Sigmoid colon (tissue), 4 donors: ENCODE results near the gene ADAMTS14.

Experiments used
- POLR2A ChIP-seq, 2 donors: fragments of 450-650 bp; IDR thresholded peaks; one replicate each; pipeline ENCODE4 v1.6.1; 2016; ENCODE audit warnings: antibody characterized with exemption in 2 of 2, mild to moderate bottlenecking in 2 of 2, moderate library complexity in 2 of 2
- POLR2AphosphoS5 ChIP-seq, 4 donors: sonication (generic); formaldehyde crosslinking; IDR thresholded peaks; one replicate each; pipeline ENCODE4 v1.6.1; 2017; ENCODE audit warnings: antibody characterized with exemption in 4 of 4
- TF ChIP-seq, protein P1 (sequence below), 4 experiments: fragments of 450-650 bp in 3 of 4; fragments of 200-600 bp in 1 of 4; IDR thresholded peaks; one replicate each; pipeline ENCODE4 v1.5.1; 2016 to 2019; ENCODE audit warnings: antibody characterized with exemption in 4 of 4, mild to moderate bottlenecking in 3 of 4, moderate library complexity in 2 of 4

DNA sequence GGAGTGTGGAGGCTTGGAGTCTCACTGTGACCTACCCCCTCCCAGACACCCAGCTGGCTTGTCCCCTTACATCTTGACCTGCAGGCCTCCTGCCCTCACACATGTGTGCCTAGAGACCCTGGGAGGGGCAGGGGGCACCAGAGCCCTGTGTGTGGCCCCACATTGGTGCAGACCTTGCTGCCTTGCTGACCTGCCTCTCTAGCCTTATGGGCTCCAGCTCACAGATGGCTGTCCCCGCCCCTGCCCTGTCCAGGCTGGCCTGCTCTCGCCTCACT lies 9.4 kb downstream of the ADAMTS14 start:
- TF ChIP-seq, protein P1, sequence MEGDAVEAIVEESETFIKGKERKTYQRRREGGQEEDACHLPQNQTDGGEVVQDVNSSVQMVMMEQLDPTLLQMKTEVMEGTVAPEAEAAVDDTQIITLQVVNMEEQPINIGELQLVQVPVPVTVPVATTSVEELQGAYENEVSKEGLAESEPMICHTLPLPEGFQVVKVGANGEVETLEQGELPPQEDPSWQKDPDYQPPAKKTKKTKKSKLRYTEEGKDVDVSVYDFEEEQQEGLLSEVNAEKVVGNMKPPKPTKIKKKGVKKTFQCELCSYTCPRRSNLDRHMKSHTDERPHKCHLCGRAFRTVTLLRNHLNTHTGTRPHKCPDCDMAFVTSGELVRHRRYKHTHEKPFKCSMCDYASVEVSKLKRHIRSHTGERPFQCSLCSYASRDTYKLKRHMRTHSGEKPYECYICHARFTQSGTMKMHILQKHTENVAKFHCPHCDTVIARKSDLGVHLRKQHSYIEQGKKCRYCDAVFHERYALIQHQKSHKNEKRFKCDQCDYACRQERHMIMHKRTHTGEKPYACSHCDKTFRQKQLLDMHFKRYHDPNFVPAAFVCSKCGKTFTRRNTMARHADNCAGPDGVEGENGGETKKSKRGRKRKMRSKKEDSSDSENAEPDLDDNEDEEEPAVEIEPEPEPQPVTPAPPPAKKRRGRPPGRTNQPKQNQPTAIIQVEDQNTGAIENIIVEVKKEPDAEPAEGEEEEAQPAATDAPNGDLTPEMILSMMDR (IDR thresholded peaks at IDR 0.05): no peak
- TF ChIP-seq POLR2AphosphoS5 (IDR thresholded peaks at IDR 0.05) (no peak), POLR2A (IDR thresholded peaks at IDR 0.05) (no peak)
